ENCODE results near the gene TMEM271.
"Not testable (repeated sequence)": the region's sequence is repeated elsewhere in the genome, so short reads cannot be mapped to it uniquely, and the experiment has no call there.

The TMEM271 gene

GRCh38 chr4:566508-567295 is 9.4 kb downstream of the TMEM271 start:
- no peaks in the 10 kb centered on the region for H3K36me3 Mint-ChIP-seq (ENCODE audit: low read depth)
- H3K27ac Mint-ChIP-seq = no peak overlapping the region
- H3K4me3 Mint-ChIP-seq = no peak overlapping the region
- H3K9me3 Mint-ChIP-seq = peaks cover 26% of the 10 kb centered on the region
- H3K27me3 Mint-ChIP-seq (ENCODE audit: low read depth) = no peaks in the 10 kb centered on the region
- H3K4me1 Mint-ChIP-seq (ENCODE audit: low read depth) = no peaks in the 10 kb centered on the region

GRCh38 chr4:566035-566434 is 10.1 kb downstream of the TMEM271 start:
- H3K9me3 Mint-ChIP-seq = peaks cover 26% of the 10 kb centered on the region
- H3K36me3 Mint-ChIP-seq (ENCODE audit: low read depth) = no peaks in the 10 kb centered on the region
- no peak overlapping the region for H3K27ac Mint-ChIP-seq
- no peaks in the 10 kb centered on the region for H3K4me1 Mint-ChIP-seq (ENCODE audit: low read depth)
- no peak overlapping the region for H3K4me3 Mint-ChIP-seq
- no peaks in the 10 kb centered on the region for H3K27me3 Mint-ChIP-seq (ENCODE audit: low read depth)

- not testable (repeated sequence) for H3K27ac Mint-ChIP-seq; H3K36me3 Mint-ChIP-seq (ENCODE audit: low read depth); H3K4me1 Mint-ChIP-seq (ENCODE audit: low read depth); H3K27me3 Mint-ChIP-seq (ENCODE audit: low read depth); H3K4me3 Mint-ChIP-seq
- H3K9me3 Mint-ChIP-seq = peaks cover 26% of the 10 kb centered on the region
These were observed 10.5 kb downstream of the TMEM271 start for GRCh38 chr4:565614-566013.

GRCh38 chr4:562458-562857 is 13.6 kb downstream of the TMEM271 start:
- not testable (repeated sequence) for H3K4me3 Mint-ChIP-seq; H3K36me3 Mint-ChIP-seq (ENCODE audit: low read depth); H3K27ac Mint-ChIP-seq; H3K27me3 Mint-ChIP-seq (ENCODE audit: low read depth); H3K4me1 Mint-ChIP-seq (ENCODE audit: low read depth)
- peaks cover 37% of the 10 kb centered on the region for H3K9me3 Mint-ChIP-seq

GRCh38 chr4:561426-561825 is 14.7 kb downstream of the TMEM271 start:
- no peaks in the 10 kb centered on the region for H3K36me3 Mint-ChIP-seq (ENCODE audit: low read depth)
- no peaks in the 10 kb centered on the region for H3K4me1 Mint-ChIP-seq (ENCODE audit: low read depth)
- peaks cover 46% of the 10 kb centered on the region for H3K9me3 Mint-ChIP-seq
- no peak overlapping the region for H3K4me3 Mint-ChIP-seq
- no peak overlapping the region for H3K27ac Mint-ChIP-seq
- no peaks in the 10 kb centered on the region for H3K27me3 Mint-ChIP-seq (ENCODE audit: low read depth)

- peaks cover 42% of the 10 kb centered on the region for H3K9me3 Mint-ChIP-seq
- H3K4me1 Mint-ChIP-seq (ENCODE audit: low read depth) = no peaks in the 10 kb centered on the region
- H3K36me3 Mint-ChIP-seq (ENCODE audit: low read depth) = no peaks in the 10 kb centered on the region
- no peak overlapping the region for H3K27ac Mint-ChIP-seq
- no peaks in the 10 kb centered on the region for H3K27me3 Mint-ChIP-seq (ENCODE audit: low read depth)
- H3K4me3 Mint-ChIP-seq = no peak overlapping the region
These were observed 15.3 kb downstream of the TMEM271 start for GRCh38 chr4:560731-561291.

GRCh38 chr4:560061-560460 is 16.0 kb downstream of the TMEM271 start:
- peaks cover 36% of the 10 kb centered on the region for H3K9me3 Mint-ChIP-seq
- H3K36me3 Mint-ChIP-seq (ENCODE audit: low read depth) = no peaks in the 10 kb centered on the region
- no peaks in the 10 kb centered on the region for H3K4me1 Mint-ChIP-seq (ENCODE audit: low read depth)
- no peaks in the 10 kb centered on the region for H3K27me3 Mint-ChIP-seq (ENCODE audit: low read depth)
- no peak overlapping the region for H3K4me3 Mint-ChIP-seq
- H3K27ac Mint-ChIP-seq = no peak overlapping the region

GRCh38 chr4:555566-556275 is 20.4 kb downstream of the TMEM271 start:
- Mint-ChIP-seq H3K36me3 (ENCODE audit: low read depth) (no peaks in the 10 kb centered on the region), H3K27me3 (ENCODE audit: low read depth) (no peaks in the 10 kb centered on the region), H3K4me3 (no peak overlapping the region), H3K9me3 (peaks cover 38% of the 10 kb centered on the region), H3K27ac (no peak overlapping the region), H3K4me1 (ENCODE audit: low read depth) (no peaks in the 10 kb centered on the region)

- not testable (repeated sequence) for H3K36me3 Mint-ChIP-seq (ENCODE audit: low read depth); H3K4me3 Mint-ChIP-seq; H3K27ac Mint-ChIP-seq; H3K27me3 Mint-ChIP-seq (ENCODE audit: low read depth); H3K4me1 Mint-ChIP-seq (ENCODE audit: low read depth)
- peaks cover 35% of the 10 kb centered on the region for H3K9me3 Mint-ChIP-seq
These were observed 21.2 kb downstream of the TMEM271 start for GRCh38 chr4:554793-555320.

GRCh38 chr4:552019-552418 is 24.1 kb downstream of the TMEM271 start:
- Mint-ChIP-seq H3K4me1 (ENCODE audit: low read depth) (no peaks in the 10 kb centered on the region), H3K27ac (no peak overlapping the region), H3K9me3 (peaks cover 29% of the 10 kb centered on the region), H3K36me3 (ENCODE audit: low read depth) (no peaks in the 10 kb centered on the region), H3K27me3 (ENCODE audit: low read depth) (no peaks in the 10 kb centered on the region), H3K4me3 (no peak overlapping the region)

- H3K4me3 Mint-ChIP-seq; H3K36me3 Mint-ChIP-seq (ENCODE audit: low read depth): not testable (repeated sequence)
- H3K9me3 Mint-ChIP-seq = peaks cover 30% of the 10 kb centered on the region
These were observed 25.8 kb downstream of the TMEM271 start for GRCh38 chr4:550268-550667.

GRCh38 chr4:548976-549375 is 27.1 kb downstream of the TMEM271 start:
- Mint-ChIP-seq H3K4me1 (ENCODE audit: low read depth) (no peaks in the 10 kb centered on the region), H3K36me3 (ENCODE audit: low read depth) (no peaks in the 10 kb centered on the region), H3K27ac (no peak overlapping the region), H3K4me3 (no peak overlapping the region), H3K9me3 (peaks cover 30% of the 10 kb centered on the region), H3K27me3 (ENCODE audit: low read depth) (no peaks in the 10 kb centered on the region)

More at GRCh38 chr4:550268-550667, 25.8 kb downstream of the TMEM271 start:
- H3K4me1 Mint-ChIP-seq (ENCODE audit: low read depth); H3K27me3 Mint-ChIP-seq (ENCODE audit: low read depth); H3K27ac Mint-ChIP-seq: not testable (repeated sequence)

GRCh38 chr4:545612-546011 is 30.5 kb downstream of the TMEM271 start:
- H3K4me3 Mint-ChIP-seq = no peak overlapping the region
- H3K27ac Mint-ChIP-seq = no peak overlapping the region
- no peaks in the 10 kb centered on the region for H3K4me1 Mint-ChIP-seq (ENCODE audit: low read depth)
- no peaks in the 10 kb centered on the region for H3K36me3 Mint-ChIP-seq (ENCODE audit: low read depth)
- H3K9me3 Mint-ChIP-seq = peaks cover 19% of the 10 kb centered on the region
- H3K27me3 Mint-ChIP-seq (ENCODE audit: low read depth) = no peaks in the 10 kb centered on the region

- Mint-ChIP-seq H3K36me3 (ENCODE audit: low read depth) (no peaks in the 10 kb centered on the region), H3K9me3 (peaks cover 18% of the 10 kb centered on the region), H3K27me3 (ENCODE audit: low read depth) (no peaks in the 10 kb centered on the region), H3K27ac (no peak overlapping the region), H3K4me3 (no peak overlapping the region), H3K4me1 (ENCODE audit: low read depth) (no peaks in the 10 kb centered on the region)
These were observed 31.5 kb downstream of the TMEM271 start for GRCh38 chr4:544386-545105.
